ENCODE data around the gene OTX2. TPM values are rescaled to one million over a fixed set of nuclear protein-coding genes. Genes with fewer than 3 reads are reported as not detected.

Gene OTX2
- polyA plus RNA-seq, 1 experiment, result not detected

- H3K4me3 ChIP-seq (ENCODE audit: low read depth, low read length), result no peak overlapping the region
- ChIA-PET CTCF (no interaction called here), POLR2A (no interaction called here)
- no peaks in the 10 kb centered on the region for H3K36me3 ChIP-seq (ENCODE audit: control insufficient read depth, insufficient read depth, low read length)
- H3K27me3 ChIP-seq (ENCODE audit: control insufficient read depth, insufficient read depth, low read length), result no peaks in the 10 kb centered on the region
- DNase-seq (ENCODE audit: low read depth), result no peak
- no peak for TF ChIP-seq CTCF (IDR thresholded peaks at IDR 0.05; ENCODE audit: insufficient read depth, low read depth, low read length)
Observed at GRCh38 chr14:56846970-56847930, 37.0 kb upstream of the OTX2 start.

- ChIA-PET POLR2A (no interaction called here), CTCF (no interaction called here)
- no peak for TF ChIP-seq CTCF (IDR thresholded peaks at IDR 0.05; ENCODE audit: insufficient read depth, low read depth, low read length)
- Histone ChIP-seq H3K27me3 (ENCODE audit: control insufficient read depth, insufficient read depth, low read length) (no peaks in the 10 kb centered on the region), H3K36me3 (ENCODE audit: control insufficient read depth, insufficient read depth, low read length) (no peaks in the 10 kb centered on the region), H3K4me3 (ENCODE audit: low read depth, low read length) (no peak overlapping the region)
- DNase-seq (ENCODE audit: low read depth), result no peak
Observed at GRCh38 chr14:56844406-56845002, 34.2 kb upstream of the OTX2 start.

GRCh38 chr14:56841611-56842010, 31.3 kb upstream of the OTX2 start:
- Histone ChIP-seq H3K36me3 (ENCODE audit: control insufficient read depth, insufficient read depth, low read length) (no peaks in the 10 kb centered on the region), H3K27me3 (ENCODE audit: control insufficient read depth, insufficient read depth, low read length) (no peaks in the 10 kb centered on the region), H3K4me3 (ENCODE audit: low read depth, low read length) (no peak overlapping the region)
- no peak for DNase-seq (ENCODE audit: low read depth)
- ChIA-PET CTCF (no interaction called here), POLR2A (no interaction called here)
- no peak for TF ChIP-seq CTCF (IDR thresholded peaks at IDR 0.05; ENCODE audit: insufficient read depth, low read depth, low read length)

GRCh38 chr14:56840221-56840620, 29.9 kb upstream of the OTX2 start:
- ChIA-PET CTCF (no interaction called here), POLR2A (no interaction called here)
- TF ChIP-seq CTCF (IDR thresholded peaks at IDR 0.05; ENCODE audit: insufficient read depth, low read depth, low read length), result no peak
- Histone ChIP-seq H3K27me3 (ENCODE audit: control insufficient read depth, insufficient read depth, low read length) (no peaks in the 10 kb centered on the region), H3K36me3 (ENCODE audit: control insufficient read depth, insufficient read depth, low read length) (no peaks in the 10 kb centered on the region), H3K4me3 (ENCODE audit: low read depth, low read length) (no peak overlapping the region)
- DNase-seq (ENCODE audit: low read depth), result no peak

- CTCF ChIA-PET, result no interaction called here
- TF ChIP-seq CTCF (IDR thresholded peaks at IDR 0.05; ENCODE audit: insufficient read depth, low read depth, low read length), result no peak
- H3K36me3 ChIP-seq (ENCODE audit: control insufficient read depth, insufficient read depth, low read length), result no peaks in the 10 kb centered on the region
- no peak for DNase-seq (ENCODE audit: low read depth)
- no peak overlapping the region for H3K4me3 ChIP-seq (ENCODE audit: low read depth, low read length)
- POLR2A ChIA-PET, result no interaction called here
- H3K27me3 ChIP-seq (ENCODE audit: control insufficient read depth, insufficient read depth, low read length), result no peaks in the 10 kb centered on the region
Observed at GRCh38 chr14:56829151-56829550, 18.9 kb upstream of the OTX2 start.

Data from BJ (cell line).